ENCODE measurements around the gene CFAP57.

DNA sequence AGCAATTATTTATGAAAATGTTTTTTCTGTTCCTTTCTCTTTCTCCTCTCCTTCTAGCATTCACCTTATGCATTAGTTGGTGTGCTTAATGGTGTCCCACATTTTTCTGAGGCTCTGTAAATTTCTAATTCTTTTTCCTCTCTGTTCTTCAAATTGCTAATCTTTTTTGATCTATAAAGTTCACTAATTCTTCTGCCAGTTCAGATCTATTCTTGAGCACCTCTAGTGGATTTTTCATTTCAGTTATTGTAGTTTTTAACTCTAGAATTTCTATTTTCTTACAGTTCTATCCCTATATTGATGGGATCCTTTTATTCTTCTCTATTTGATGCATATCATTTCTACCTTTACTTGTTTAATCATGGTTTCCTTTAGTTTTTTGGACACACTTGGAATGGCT, 22.4 kb downstream of the CFAP57 start:
- TF ChIP-seq PHB2 (IDR thresholded peaks at IDR 0.05; ENCODE audit: low read depth) (no peak), RFX5 (IDR thresholded peaks at IDR 0.05; ENCODE audit: low read depth, low read length) (no peak)

All from K562 (cell line).